Measurements from ENCODE around the gene PPIE. TPM values are rescaled to one million over a fixed set of nuclear protein-coding genes. Genes with fewer than 3 reads are reported as not detected.

The PPIE gene
- total RNA-seq, 4 donors from 2014 or later: 26.6 to 35.6 (median 29.8) TPM

DNA sequence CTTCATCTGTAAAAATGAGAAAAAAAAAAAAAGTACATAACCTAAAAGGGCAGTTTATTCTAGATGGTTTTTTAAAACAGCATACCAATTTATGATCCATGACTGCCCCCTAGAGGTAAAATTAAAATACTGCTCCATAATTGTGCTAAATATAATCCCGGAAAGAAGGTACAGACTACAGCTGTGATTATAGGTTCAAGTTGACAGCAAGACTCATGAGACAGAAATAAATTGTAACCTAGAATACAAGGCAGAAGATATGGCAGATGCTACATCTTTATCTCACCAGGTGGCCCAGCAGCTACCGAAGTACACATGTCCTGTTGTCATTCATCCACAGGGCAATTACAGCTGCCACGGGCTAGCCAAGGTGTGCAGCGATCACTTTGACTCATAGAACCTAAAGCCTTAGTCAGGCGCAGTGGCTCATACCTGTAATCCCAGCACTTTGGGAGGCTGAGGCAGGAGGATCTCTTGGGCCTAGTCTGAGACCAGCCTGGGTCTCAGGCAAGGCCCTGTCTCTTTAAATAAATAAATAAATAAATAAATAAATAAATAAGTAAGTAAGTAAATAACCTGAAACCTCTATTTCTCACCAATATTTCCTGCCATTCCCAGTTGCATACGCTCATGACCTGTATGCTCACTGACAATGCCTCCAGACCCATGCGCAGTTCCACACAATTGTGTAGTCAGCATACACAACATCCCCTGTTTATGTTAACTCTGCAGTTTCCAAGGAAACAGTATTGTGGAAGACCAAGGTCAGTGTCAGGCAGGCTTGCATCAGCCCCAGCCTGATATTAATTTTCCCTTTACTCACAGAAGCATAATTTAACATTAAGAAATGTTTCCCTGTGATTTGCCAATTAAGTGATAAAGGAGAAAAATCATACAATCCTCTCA lies 18.3 kb upstream of the PPIE start:
- TF ChIP-seq, protein P1, sequence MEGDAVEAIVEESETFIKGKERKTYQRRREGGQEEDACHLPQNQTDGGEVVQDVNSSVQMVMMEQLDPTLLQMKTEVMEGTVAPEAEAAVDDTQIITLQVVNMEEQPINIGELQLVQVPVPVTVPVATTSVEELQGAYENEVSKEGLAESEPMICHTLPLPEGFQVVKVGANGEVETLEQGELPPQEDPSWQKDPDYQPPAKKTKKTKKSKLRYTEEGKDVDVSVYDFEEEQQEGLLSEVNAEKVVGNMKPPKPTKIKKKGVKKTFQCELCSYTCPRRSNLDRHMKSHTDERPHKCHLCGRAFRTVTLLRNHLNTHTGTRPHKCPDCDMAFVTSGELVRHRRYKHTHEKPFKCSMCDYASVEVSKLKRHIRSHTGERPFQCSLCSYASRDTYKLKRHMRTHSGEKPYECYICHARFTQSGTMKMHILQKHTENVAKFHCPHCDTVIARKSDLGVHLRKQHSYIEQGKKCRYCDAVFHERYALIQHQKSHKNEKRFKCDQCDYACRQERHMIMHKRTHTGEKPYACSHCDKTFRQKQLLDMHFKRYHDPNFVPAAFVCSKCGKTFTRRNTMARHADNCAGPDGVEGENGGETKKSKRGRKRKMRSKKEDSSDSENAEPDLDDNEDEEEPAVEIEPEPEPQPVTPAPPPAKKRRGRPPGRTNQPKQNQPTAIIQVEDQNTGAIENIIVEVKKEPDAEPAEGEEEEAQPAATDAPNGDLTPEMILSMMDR (IDR thresholded peaks at IDR 0.05; ENCODE audit: low read depth): no peak

DNA sequence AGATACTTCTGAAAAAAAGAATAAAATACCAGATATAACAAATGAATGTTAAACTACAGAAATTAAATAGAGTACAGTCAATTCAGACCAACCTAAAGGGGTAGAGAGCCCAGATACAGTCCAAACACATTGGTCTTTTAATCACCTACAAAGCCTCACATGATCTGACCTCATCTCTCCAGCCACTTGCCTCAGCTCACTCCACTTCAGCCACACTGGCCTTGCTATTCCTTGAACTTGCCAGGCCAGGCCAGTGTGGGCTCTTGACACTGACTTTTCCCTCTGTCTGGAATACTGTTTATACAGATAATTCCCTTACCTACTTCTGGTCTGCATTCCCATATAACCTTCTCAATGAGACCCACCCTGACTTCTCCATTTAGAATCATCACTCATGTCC lies 17.0 kb upstream of the PPIE start:
- TF ChIP-seq, protein P1 (IDR thresholded peaks at IDR 0.05; ENCODE audit: low read depth): no peak

DNA sequence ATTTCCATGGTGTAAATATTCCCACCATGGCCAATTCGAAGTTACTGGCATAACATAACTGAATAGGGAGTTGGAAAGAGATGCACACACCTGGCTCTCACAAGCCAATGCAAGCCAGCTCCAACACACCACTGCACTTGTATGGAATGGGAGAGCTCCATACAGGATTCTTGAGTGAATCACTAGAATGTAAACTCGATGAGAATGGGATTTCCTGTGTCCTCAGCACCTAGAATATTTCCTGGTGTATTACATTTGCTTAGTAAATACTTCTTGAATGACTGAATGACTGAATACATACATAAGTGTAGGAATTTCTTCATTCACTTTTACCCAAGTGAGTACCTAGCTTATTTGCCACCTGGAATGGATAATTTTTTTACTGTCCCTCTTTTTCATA lies 16.2 kb upstream of the PPIE start:
- TF ChIP-seq, protein P1 (IDR thresholded peaks at IDR 0.05; ENCODE audit: low read depth): no peak

DNA sequence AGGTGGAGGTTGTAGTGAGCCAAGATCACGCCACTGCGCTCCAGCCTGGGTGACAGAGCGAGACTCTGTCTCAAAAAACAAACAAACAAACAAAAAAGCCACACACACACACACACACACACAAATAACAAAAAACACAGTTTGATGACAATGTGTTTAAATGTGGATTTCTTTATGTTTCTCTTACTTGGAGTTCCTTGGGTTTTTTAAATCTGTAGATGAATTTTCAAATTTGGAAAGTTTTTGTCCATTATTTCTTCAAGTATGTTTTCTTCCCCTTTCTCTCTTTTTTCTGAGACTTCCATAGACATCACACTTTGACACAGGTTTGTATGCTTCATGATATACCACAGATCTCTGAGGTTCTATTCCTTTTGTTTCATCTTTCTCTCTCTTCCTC lies 12.1 kb upstream of the PPIE start:
- TF ChIP-seq, protein P1 (IDR thresholded peaks at IDR 0.05; ENCODE audit: low read depth): no peak

DNA sequence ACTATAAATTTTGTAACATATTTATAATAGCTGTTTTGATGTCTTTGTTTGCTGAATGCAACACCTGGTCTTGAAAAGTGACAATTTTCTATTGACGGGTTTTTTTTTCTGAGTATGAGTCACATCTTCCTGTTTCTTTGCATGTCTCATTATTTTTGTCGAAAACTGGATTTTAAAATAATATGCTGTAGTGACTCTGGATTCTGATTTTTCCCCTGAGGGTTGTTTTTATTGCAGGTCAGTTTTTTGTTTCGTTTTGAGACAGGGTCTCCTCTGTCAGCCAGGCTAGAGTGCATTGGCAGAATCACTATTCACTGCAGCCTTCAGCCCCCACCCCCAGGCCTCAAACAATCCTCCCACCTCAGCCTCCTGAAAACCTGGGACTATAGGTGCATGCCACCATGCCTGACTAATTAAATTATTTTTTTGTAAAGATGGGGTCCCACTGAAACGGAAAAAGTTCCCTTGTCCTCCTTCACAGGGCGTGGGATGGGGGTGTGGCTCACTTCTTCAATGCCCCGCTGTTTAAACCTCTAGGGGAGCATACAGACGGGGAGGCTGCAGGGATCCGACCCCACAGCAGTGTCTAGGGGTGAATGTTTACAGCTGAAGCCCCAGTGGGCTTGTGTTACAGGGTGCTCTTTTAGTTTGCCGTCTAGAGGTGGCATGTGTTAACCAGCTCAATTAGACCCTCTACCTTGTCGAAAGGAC lies 11.3 kb upstream of the PPIE start:
- TF ChIP-seq, protein P1 (IDR thresholded peaks at IDR 0.05; ENCODE audit: low read depth): no peak

DNA sequence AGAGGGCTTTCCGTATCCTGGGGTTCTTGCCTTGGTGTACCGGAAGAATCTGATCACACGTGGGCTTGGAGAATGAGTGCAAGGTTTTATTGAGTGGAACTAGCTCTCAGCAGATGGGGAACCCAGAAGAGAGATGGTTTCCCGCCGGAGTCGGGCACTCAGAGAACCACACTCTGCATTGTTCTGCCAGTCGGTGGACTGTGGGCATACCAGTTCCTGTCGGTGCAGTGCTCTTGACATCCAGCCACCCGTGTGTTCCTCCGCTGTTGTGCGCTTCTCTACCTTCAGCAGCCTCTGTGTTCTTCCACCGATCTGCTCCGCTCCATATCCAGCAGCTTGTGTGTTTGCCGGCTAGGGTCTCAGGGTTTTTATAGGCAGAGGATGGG lies 10.8 kb upstream of the PPIE start:
- TF ChIP-seq, protein P1 (IDR thresholded peaks at IDR 0.05; ENCODE audit: low read depth): no peak

DNA sequence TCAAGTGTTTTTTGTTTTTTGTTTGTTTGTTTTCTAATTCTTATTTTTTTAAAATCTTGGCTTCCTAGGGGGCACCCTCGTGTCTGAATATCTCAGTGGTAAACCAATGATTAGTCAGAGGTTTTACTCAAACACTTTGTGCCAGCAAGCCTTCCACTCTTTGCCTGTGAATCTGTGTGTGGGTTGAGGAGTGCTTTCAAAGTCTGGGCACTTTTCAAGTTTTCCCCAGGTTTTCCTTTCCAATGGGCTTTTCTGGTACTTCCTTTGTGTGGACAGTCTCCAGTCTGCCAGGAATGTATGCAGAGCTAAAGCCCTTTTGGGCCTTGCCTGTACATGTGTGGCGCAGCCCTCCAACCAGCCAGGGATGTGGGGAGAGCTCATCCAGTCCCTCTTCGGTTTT lies 9.7 kb upstream of the PPIE start:
- TF ChIP-seq, protein P1 (IDR thresholded peaks at IDR 0.05; ENCODE audit: low read depth): no peak
